ENCODE results near the gene MYO18A.
"Not testable (repeated sequence)": the region's sequence is repeated elsewhere in the genome, so short reads cannot be mapped to it uniquely, and the experiment has no call there.

MYO18A gene

DNA sequence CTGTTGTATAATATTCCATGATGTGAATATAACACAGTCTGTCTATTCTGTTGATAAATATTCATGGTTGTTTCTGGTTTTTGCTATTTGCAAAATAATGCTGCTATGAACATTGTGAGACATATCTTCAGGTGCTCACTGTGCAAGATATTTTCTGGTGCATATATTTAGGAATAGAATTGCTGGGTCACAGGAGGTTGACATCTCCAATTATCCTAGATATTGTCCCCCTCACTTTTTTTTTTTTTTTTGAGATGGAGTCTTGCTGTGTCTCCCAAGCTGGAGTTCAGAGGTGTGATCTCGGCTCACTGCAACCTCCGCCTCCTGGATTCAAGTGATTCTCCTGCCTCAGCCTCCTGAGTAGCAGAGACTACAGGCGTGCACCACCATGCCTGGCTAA, 14.5 kb upstream of the MYO18A start:
- no peak for DNase-seq

DNA sequence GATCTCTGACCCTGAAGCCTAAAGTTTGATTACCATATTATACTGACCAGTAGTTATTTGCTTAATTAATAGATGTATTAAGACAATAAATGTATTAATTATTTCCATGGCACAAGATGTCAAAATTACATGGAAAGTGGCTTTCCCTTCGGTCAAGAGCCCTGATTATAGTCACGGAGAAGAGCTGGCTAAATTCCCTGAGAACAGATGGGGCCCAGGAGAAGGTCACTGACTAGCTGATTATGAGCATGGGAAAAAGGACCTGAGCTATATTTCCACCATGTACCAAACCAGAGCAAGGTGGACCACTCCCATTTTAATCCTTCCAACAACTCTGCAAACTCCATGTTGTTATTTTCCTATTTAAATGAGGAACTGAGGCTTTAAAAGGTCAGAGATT, 12.9 kb upstream of the MYO18A start:
- DNase-seq: no peak

DNA sequence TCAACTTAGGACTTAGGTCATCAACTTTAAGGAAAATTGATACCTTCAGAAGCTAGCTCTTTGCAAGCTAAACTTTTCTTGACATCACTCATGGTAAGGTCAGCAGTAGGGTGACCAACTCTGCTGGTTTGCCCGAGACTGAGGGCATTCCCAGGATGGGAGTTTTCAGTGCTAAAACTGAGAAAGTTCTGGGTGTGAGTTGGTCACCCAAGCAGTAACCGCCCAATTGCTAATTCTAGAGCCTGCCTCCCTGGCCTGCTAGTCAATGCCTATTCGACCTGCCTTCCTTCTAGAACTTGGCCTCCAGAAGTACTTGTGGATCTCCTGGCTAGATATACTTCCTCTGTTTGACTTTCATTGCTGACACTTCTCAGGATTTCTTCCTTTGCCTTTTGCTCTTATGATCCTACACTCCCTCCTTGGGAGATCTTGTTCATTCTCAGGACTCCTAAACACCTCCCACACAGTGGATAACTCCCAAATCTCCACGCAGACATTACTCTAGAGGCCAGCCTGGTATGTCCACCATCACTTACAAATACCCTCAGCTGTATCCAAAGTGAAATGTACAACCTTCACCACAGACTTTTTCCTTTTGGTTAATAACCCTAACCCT, 10.5 kb upstream of the MYO18A start:
- no peak for DNase-seq

DNA sequence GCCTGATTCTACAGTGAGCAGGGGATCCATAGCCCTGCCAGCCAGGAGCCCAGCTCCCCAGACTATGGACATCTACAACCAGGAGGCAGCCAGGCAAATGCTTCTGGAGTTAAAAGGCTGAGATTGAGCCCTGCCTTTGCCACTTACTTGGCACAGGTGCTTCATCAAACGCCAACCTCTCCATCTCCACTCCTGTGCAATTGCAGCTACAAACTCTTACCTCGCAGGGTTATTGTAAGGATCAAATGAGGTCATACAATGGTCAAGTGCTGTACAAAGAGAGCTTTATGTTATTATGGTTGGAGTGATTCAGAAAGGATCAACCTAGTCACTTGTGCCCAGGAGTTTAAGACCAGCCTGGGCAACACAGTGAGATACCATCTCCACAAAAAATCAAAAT, 9.8 kb upstream of the MYO18A start:
- DNase-seq: no peak

DNA sequence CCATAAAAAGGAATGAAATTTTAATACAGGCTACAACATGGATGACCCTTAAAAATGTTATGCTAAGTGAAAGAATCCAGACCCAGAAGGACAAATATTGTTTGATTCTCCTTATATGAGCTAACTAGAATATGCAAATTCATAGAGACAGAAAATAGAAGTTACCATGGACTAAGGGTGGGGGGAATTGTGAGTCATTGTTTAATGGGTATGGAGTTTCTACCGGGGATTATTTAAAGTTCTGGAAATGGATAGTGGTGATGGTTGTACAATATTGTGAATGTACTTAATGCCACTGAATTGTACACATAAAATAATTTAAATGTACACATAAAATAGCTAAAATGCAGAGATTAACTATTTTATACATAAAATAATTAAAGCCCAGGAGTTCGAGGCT, 9.2 kb upstream of the MYO18A start:
- DNase-seq: no peak

DNA sequence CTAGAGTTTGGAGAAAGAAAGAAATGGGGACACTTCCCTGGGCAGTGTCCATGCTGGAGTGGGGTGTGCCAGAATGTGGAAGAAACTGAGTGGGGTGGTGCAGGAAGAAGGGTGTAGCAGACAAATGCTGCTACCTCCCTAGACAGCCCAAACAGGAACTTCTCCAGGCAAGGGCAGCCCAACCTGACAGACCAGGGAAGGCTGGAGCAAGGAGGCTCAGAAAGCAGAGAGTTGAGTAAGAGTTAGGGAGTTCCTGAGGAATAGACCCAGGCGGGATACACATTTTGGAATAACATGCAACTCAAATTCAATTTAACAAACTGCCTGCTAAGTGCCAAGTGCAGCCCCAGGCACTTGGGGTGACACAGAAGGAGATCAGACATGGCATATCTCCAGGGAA, 1.0 kb upstream of the MYO18A start:
- no peak for DNase-seq

DNA sequence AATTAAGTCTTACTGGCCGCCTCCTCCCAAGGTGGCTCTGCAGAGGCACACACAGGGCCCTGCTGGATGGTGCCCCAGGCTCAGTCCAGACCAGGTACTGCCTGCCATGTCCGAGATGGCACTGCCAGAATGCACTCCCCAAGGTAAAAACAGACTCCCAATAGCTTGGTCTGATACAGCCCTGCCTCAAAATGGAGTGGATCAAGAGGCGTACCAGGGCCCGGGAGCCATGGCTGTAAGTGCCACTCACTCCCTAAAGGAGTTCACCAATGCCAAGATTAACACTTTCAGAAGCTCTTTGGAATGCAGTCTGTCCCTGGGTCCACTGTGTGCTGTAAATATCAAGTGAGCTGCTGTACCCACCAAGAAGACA, 576 bp upstream of the MYO18A start:
- DNase-seq: peak in 2 of 51 donors; percentile 65 to 66

DNA sequence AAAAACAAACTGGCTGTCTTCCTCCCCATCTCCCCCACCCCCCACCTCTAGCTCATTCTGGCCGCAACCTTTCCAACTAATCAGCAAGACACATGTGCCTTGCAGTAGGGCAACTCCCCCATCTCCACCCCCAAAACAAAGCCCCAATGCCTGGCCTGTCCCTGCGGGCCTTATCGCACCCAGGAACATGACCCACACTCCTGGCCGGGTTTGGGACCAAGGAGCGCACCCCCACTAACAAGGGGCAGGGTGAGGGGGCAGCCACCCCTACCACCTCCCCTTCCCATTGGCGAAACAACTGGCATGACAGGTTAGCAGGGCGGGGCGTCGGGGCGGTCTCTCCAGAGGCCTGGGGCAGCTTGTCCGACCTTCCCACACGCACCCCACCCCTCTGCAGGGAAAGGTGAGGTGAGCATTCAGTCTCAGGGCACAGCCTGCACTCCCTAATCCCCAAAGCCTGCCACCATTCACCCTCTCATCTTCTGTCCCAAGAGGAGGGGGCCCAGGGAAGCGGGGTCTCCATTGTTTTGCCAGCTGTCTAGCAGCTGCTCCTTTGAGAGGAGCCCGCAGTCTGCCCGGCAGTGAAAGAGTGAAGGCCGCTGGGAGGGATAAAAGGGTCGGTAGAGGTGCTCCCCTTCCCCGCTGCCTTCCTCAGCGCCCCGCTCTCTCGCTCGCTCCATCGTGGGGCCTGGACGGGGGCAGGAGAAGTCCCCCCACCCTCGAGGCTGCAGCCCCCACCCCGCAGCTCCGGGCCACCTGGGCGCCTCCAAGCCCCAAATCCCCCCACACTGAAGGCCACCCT, 765 bp downstream of the MYO18A start:
- DNase-seq: peak in 16 of 51 donors; percentile 13 to 63 (median 46)

DNA sequence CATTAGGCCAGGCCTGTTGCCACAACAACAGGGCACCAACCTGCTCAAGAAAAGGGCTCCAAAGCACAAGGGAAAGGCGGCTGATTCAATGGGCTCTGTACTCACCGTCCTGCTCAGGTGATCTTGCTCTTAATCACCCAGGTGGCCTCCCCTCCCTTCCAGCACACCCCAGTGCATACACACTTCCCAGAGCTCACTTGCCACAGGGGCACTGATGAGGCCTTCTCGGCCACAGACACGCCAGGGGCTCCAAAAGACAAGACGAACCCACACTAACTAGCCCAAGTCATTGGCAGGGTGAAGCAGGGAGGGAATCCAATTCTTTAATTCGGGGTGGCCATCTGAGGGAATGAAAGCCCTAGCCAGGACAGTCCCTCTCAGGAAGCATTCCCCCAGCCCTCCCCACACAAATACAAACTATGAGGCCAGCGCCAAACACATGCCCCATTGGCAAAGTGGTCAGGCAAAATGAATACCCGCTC, 1.4 kb downstream of the MYO18A start:
- peak in 12 of 51 donors; percentile 23 to 61 (median 44) for DNase-seq

DNA sequence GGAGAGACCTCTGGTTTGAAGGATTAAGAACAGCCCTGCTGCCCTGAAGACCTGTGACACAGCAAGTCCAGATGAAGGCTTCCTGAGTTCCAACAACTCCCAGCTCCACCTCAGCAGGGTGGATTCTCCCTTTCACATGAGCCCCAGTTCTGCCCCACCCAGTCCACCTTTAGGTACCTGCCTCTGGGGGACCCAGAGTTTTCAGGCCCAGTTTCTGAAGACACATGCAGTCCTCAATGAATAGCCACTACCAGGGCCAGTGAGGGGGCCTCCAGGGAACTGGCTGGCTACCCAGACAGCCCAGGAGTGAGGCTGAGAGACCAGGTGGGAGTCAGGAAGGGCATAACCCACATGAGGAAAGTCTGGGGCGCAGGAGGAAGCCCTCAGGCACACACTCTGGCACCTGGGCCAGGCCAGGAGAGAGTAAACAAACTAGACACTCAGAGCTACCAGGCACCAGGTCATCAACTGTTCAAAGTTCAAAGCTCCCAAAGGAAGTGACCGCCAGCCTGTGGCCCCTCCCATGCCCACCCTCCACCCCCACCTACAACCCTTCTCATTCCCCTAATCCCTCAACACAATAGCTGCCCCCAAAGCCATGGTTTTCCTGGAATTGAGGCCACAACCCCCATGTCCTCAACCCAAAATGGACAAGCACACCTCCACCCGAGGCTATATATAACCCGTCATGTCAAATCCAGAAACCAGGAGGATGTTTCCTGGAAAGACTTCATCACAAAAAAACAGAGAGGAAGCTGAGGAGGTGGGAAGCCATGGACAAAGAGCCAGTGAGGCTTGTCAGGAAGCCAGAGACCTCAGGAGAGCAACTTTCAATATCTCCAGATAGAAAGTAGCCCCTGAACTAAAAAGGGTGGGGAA, 2.1 kb downstream of the MYO18A start:
- DNase-seq: no peak

DNA sequence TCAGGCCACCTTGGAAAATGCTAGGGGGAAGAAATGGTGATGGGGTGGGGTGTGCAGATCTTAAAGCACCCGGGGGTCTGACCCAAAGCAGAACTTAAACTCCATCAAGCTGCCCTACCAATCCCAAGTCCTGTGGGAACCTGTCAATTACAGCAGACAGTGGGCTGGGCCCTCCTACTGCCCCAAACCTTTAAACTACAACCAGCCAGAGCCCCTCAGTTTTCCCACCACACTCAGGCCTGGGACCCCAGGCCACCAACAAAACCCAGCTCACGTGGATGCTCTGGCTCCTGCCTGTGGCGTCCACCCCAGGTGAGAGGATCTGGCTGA, 2.7 kb downstream of the MYO18A start:
- DNase-seq: no peak

DNA sequence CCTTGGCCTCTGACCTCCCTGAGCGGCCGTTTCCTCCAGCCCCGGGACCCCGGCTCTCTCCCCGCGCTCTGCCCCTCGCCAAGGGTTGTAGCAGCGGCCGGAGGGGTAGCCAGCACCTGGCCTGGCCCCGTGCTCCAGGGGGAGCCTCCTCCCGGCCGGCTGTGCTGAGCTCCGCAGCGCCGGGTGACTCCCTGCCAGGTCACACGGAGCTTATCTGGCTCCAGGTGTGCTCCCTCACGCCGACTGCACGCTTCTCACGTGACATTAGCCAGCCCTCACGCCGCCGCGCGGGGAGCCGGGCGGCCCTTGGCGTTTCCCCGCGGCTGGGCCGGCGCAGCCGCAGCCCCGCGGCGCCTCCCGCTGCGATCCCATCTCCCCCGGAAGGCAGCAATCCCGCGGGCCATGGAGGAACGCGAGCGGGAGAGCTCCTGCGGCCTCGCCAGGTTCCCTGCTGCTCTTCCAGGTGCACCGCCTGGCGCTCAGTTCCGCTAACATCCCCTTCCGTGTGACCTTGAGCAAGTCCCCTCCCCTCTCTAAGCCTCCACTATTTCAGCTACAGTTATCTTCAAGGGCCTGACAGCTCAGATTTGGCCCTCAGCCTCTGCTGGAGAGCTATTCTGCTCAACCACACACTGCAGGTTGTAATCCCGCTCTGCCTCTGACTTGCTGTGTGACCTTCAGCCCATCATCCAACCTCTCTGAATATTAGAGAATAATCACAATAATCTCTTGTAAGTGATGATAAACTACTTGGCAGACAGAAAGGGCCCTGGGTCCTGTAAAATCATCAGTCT, 3.4 kb downstream of the MYO18A start:
- DNase-seq: peak in 10 of 51 donors; percentile 16 to 53 (median 36)

DNA sequence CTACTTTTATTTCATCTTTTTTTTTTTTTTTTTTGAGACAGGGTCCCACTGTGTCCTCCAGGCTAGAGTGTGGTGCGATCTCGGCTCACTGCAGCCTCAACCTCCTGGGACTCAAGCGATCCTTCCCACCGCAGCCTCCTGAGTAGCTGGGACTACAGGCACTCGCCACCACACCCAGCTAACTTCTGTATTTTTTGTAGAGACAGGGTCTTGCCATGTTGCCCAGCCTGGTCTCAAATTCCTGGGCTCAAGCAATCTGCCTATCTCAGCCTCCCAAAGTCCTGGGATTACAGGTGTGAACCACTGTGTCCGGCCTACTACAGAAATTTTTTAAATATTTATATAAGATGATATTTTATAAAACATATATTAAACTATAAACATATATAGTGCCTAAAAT, 4.8 kb downstream of the MYO18A start:
- DNase-seq: no peak

DNA sequence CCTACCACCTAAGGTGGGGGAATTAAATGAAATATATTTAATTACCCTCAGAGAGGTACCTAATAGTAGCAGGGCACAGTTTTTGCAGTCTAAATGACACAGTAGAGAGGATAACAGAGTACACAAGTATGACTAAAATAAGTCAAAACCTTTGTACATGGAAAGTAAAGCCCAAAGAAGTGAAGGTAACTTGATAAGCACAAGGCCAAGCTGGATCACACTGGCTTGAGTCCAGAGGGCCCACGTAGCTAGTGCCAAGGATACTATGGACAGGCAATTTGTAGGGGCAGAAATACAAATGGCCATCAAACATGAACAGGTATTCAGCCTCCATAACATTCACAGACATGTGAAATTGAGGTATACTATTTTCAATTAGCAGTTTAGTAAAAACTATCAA, 7.6 kb downstream of the MYO18A start:
- DNase-seq: no peak

DNA sequence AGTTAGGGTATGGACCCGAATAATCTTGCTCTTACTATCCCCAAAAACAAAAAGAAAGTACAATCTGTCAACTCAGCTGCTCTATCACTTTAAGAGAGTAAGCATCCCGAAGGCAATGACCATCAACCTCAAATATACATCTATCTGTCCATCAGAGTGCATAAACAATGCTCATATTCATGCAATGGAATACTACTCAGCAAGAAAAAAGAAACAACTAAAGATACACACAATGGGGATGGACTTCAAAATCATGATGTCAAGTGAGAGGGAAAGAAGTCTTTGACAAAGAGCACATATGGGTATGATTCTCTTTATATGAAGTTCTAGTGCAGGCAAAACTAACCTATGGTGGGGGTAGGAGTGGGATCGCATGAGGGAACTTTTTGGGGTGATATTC, 9.5 kb downstream of the MYO18A start:
- DNase-seq: no peak

DNA sequence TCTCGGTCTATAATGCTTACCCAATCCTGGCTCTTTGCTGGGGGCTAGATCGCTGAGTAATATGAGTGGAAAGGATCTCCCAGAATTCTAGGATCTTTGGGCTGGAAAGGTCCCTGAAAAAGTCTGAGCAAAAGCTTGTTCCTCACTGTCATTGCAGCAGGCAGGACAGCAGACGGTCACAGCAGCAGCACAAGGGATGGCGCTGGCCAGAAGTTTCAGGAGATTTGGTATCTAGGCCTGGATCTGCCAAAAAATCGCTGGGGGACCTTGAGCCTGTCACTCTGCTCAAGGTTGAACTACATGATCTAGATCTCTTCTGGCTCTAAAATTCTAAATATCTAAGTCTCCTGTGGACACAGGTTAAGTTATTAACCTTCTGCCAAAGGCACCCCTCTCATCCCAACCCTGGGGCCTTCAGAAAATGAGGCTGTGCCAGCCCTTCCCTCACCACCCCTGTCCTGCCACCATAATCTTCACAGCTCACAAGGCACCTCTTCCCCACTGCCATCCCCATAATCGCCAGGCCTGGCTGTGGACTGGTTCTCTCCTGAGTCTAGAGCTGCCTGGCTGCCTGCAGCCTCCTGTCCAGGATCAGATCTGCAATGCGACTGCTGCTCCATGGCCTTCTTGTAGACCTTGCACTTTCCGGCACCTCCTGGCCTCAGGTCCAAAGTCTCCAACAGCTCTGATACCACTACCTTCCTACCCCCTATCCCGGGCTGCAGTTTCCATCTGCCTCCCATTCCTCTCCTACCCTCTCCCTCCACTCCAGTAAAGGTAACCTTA, 10.2 kb downstream of the MYO18A start:
- DNase-seq: no peak

DNA sequence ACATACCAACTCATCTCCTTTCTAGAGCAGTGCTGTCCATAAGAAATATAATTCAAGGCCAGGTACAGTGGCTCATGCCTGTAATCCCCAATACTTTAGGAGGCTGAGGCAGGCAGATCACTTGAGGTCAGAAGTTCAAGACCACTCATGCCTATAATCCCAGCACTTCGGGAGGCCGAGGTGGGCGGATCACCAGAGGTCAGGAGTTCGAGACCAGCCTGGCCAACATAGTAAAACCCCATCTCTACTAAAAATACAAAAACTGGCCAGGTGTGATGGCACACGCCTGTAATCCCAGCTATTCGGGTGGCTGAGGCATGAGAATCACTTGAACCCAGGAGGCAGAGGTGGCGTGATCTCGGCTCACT, 11.5 kb downstream of the MYO18A start:
- DNase-seq: not testable (repeated sequence)

DNA sequence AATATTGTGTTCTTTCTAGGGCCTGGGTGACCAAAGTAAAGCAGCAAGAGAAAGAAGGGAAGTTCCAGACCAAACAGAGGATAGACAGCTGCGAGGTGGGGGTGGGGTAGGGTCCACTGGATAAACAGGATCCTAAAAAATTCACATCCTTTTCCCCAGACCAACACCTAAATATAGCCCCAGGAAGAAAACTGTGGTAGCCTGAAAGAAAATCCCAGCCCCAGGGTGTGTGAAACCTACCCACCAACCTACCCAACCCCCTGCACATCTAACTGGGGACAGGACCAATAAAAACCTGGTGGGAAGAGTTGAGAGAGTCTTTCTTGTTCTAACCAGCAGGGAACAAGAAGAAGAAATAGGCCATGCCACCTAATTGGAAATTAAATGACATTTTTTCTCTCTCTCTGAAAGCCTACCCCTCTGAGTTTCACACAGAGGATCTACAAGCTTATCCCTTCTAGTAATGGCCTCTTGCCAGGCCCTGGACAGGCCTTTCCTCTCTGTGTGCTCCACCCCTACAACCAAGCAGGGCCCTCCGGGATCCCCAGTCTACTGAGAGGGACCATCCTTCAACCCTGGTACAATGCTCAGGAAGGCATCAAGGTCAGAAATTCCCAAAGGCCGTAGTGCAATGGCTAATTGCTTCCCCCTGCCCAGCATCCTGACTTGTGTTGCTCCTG, 12.0 kb downstream of the MYO18A start:
- no peak for DNase-seq

DNA sequence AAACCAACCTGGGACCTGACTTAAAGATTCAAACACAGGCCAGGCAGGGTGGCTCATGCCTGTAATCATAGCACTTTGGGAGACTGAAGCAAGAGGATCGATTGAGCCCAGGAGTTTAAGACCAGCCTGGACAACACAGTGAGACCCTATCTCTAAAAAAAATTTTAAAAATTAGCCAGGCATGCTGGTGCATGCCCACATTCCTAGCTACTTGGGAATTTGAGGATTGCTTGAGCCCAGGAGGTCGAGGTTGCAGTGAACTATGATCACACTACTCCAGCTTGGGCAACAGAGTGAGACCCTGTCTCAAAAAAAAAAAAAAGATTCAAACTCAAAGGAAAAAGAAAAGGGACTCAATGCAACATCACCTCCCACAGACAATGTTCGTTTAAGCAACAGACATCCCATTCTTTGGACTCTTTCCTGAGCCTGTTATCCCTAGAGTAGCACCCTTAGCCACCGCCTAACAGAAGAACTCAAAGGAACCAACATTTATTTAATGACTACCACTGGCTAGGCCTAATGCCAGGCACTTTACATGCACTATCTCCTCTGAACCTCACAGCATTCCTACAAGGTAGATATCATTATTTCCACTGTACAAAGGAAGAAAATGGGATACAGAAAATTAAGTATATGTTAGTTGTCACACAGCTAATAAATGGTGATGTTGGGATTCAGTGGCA, 12.7 kb downstream of the MYO18A start:
- DNase-seq: no peak

DNA sequence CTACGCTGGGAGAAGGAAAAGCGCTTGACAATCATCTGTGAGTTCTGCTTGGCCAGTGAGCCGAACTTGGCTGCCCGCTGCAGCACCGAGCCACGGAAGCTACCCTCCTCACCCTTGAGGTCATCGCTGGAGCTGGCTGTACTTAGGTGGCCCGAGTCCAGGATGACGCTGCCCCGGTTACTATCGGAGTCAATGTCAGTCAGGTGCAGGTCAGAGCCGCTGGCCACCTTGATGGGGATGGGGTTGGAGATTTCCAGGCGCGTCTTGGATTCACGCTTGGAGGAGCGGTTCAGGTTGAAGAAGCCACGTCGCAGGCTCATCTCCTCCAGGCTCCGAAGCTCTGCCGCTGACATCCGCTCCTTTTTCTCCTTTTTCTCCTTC, 13.7 kb downstream of the MYO18A start:
- no peak for DNase-seq
